Activated naive CD8-positive, alpha-beta T cell (primary cell): Measurements from ENCODE around the gene LRRC23.
"Not testable (repeated sequence)": the region's sequence is repeated elsewhere in the genome, so short reads cannot be mapped to it uniquely, and the experiment has no call there.

Experiments
- H3K27ac Mint-ChIP-seq: one replicate; pipeline ENCODE4 v1.8.0; 2021; ENCODE audit warnings: mixed read lengths
- H3K27me3 Mint-ChIP-seq: one replicate; pipeline ENCODE4 v1.8.0; 2021; ENCODE audit warnings: mixed read lengths
- H3K36me3 Mint-ChIP-seq: one replicate; pipeline ENCODE4 v1.8.0; 2021; ENCODE audit warnings: mixed read lengths
- H3K4me1 Mint-ChIP-seq: one replicate; pipeline ENCODE4 v1.8.0; 2021; ENCODE audit warnings: low read depth, mixed read lengths
- H3K4me3 Mint-ChIP-seq: one replicate; pipeline ENCODE4 v1.8.0; 2021; ENCODE audit warnings: mild to moderate bottlenecking, mixed read lengths
- H3K9me3 Mint-ChIP-seq: one replicate; pipeline ENCODE4 v1.8.0; 2021; ENCODE audit warnings: low read depth, mixed read lengths

Gene LRRC23

GRCh38 chr12:6869049-6870021 is 35.3 kb upstream of the LRRC23 start:
- H3K4me3 Mint-ChIP-seq = peak overlapping the region; percentile 93
- H3K36me3 Mint-ChIP-seq = peaks cover 3% of the 10 kb centered on the region
- no peaks in the 10 kb centered on the region for H3K27me3 Mint-ChIP-seq
- no peaks in the 10 kb centered on the region for H3K9me3 Mint-ChIP-seq
- H3K27ac Mint-ChIP-seq = peak overlapping the region; percentile 84
- H3K4me1 Mint-ChIP-seq = peaks cover 56% of the 10 kb centered on the region

- H3K4me1 Mint-ChIP-seq = peaks cover 58% of the 10 kb centered on the region
- not testable (repeated sequence) for H3K36me3 Mint-ChIP-seq, H3K9me3 Mint-ChIP-seq, H3K27me3 Mint-ChIP-seq
- H3K4me3 Mint-ChIP-seq = peak overlapping the region; percentile 89
- peak overlapping the region; percentile 73 for H3K27ac Mint-ChIP-seq
Observed at GRCh38 chr12:6870304-6870703, 34.3 kb upstream of the LRRC23 start.

GRCh38 chr12:6871052-6871957 is 33.3 kb upstream of the LRRC23 start:
- no peaks in the 10 kb centered on the region for H3K27me3 Mint-ChIP-seq
- H3K27ac Mint-ChIP-seq = peak overlapping the region; percentile 75
- no peaks in the 10 kb centered on the region for H3K9me3 Mint-ChIP-seq
- H3K4me1 Mint-ChIP-seq = peaks cover 53% of the 10 kb centered on the region
- H3K36me3 Mint-ChIP-seq = peaks cover 5% of the 10 kb centered on the region
- H3K4me3 Mint-ChIP-seq = peak overlapping the region; percentile 89

GRCh38 chr12:6872073-6873048 is 32.3 kb upstream of the LRRC23 start:
- H3K9me3 Mint-ChIP-seq = no peaks in the 10 kb centered on the region
- peaks cover 47% of the 10 kb centered on the region for H3K4me1 Mint-ChIP-seq
- peak overlapping the region; percentile 89 for H3K4me3 Mint-ChIP-seq
- H3K27ac Mint-ChIP-seq = peak overlapping the region; percentile 75
- H3K27me3 Mint-ChIP-seq = no peaks in the 10 kb centered on the region
- H3K36me3 Mint-ChIP-seq = peaks cover 8% of the 10 kb centered on the region

GRCh38 chr12:6873094-6874014 is 31.3 kb upstream of the LRRC23 start, which contains the start of gene SPSB2:
Gene SPSB2, minus strand, starts transcription at chr12:6873303. Its CDS starts 402 bp downstream, at chr12:6872901.
- Mint-ChIP-seq H3K4me1 (peaks cover 47% of the 10 kb centered on the region), H3K27me3 (no peaks in the 10 kb centered on the region), H3K27ac (peak within 1 kb of the TSS; percentile 75), H3K4me3 (peak within 1 kb of the TSS; percentile 89), H3K36me3 (peaks cover 8% of the 10 kb centered on the region), H3K9me3 (no peaks in the 10 kb centered on the region)

- not testable (repeated sequence) for H3K9me3 Mint-ChIP-seq, H3K36me3 Mint-ChIP-seq, H3K27me3 Mint-ChIP-seq
- Mint-ChIP-seq H3K4me1 (peaks cover 40% of the 10 kb centered on the region), H3K4me3 (peak overlapping the region; percentile 83), H3K27ac (peak overlapping the region; percentile 75)
Observed at GRCh38 chr12:6874015-6874368, 30.6 kb upstream of the LRRC23 start.

GRCh38 chr12:6879824-6880223 is 24.8 kb upstream of the LRRC23 start:
- not testable (repeated sequence) for H3K4me1 Mint-ChIP-seq, H3K27me3 Mint-ChIP-seq, H3K9me3 Mint-ChIP-seq, H3K36me3 Mint-ChIP-seq, H3K4me3 Mint-ChIP-seq, H3K27ac Mint-ChIP-seq

GRCh38 chr12:6883252-6883651 is 21.4 kb upstream of the LRRC23 start:
- no peak overlapping the region for H3K27ac Mint-ChIP-seq
- H3K27me3 Mint-ChIP-seq = no peaks in the 10 kb centered on the region
- H3K4me3 Mint-ChIP-seq = no peak overlapping the region
- H3K9me3 Mint-ChIP-seq = no peaks in the 10 kb centered on the region
- H3K4me1 Mint-ChIP-seq = no peaks in the 10 kb centered on the region
- peaks cover 2% of the 10 kb centered on the region for H3K36me3 Mint-ChIP-seq

GRCh38 chr12:6883683-6884082 is 20.9 kb upstream of the LRRC23 start:
- Mint-ChIP-seq H3K27me3 (no peaks in the 10 kb centered on the region), H3K9me3 (no peaks in the 10 kb centered on the region), H3K27ac (no peak overlapping the region), H3K36me3 (peaks cover 2% of the 10 kb centered on the region), H3K4me1 (no peaks in the 10 kb centered on the region), H3K4me3 (no peak overlapping the region)

GRCh38 chr12:6884539-6884938 is 20.1 kb upstream of the LRRC23 start:
- Mint-ChIP-seq H3K9me3 (no peaks in the 10 kb centered on the region), H3K27ac (no peak overlapping the region), H3K4me3 (no peak overlapping the region), H3K36me3 (peaks cover 2% of the 10 kb centered on the region), H3K4me1 (no peaks in the 10 kb centered on the region), H3K27me3 (no peaks in the 10 kb centered on the region)

- not testable (repeated sequence) for H3K4me1 Mint-ChIP-seq, H3K4me3 Mint-ChIP-seq, H3K27ac Mint-ChIP-seq, H3K36me3 Mint-ChIP-seq, H3K27me3 Mint-ChIP-seq, H3K9me3 Mint-ChIP-seq
Observed at GRCh38 chr12:6886206-6886999, 18.2 kb upstream of the LRRC23 start.

GRCh38 chr12:6887460-6887859 is 17.2 kb upstream of the LRRC23 start:
- no peak overlapping the region for H3K27ac Mint-ChIP-seq

GRCh38 chr12:6888360-6888759 is 16.3 kb upstream of the LRRC23 start:
- Mint-ChIP-seq H3K27ac (no peak overlapping the region), H3K9me3 (no peaks in the 10 kb centered on the region), H3K4me3 (no peak overlapping the region), H3K4me1 (peaks cover 14% of the 10 kb centered on the region), H3K27me3 (no peaks in the 10 kb centered on the region), H3K36me3 (peaks cover 2% of the 10 kb centered on the region)

More at GRCh38 chr12:6887460-6887859, 17.2 kb upstream of the LRRC23 start:
- peaks cover 12% of the 10 kb centered on the region for H3K4me1 Mint-ChIP-seq
- no peaks in the 10 kb centered on the region for H3K9me3 Mint-ChIP-seq
- no peaks in the 10 kb centered on the region for H3K27me3 Mint-ChIP-seq
- H3K4me3 Mint-ChIP-seq = no peak overlapping the region
- peaks cover 2% of the 10 kb centered on the region for H3K36me3 Mint-ChIP-seq
